ENCODE results near the gene ATP2C1.
"Not testable (repeated sequence)": the region's sequence is repeated elsewhere in the genome, so short reads cannot be mapped to it uniquely, and the experiment has no call there.

Gene ATP2C1, protein sequence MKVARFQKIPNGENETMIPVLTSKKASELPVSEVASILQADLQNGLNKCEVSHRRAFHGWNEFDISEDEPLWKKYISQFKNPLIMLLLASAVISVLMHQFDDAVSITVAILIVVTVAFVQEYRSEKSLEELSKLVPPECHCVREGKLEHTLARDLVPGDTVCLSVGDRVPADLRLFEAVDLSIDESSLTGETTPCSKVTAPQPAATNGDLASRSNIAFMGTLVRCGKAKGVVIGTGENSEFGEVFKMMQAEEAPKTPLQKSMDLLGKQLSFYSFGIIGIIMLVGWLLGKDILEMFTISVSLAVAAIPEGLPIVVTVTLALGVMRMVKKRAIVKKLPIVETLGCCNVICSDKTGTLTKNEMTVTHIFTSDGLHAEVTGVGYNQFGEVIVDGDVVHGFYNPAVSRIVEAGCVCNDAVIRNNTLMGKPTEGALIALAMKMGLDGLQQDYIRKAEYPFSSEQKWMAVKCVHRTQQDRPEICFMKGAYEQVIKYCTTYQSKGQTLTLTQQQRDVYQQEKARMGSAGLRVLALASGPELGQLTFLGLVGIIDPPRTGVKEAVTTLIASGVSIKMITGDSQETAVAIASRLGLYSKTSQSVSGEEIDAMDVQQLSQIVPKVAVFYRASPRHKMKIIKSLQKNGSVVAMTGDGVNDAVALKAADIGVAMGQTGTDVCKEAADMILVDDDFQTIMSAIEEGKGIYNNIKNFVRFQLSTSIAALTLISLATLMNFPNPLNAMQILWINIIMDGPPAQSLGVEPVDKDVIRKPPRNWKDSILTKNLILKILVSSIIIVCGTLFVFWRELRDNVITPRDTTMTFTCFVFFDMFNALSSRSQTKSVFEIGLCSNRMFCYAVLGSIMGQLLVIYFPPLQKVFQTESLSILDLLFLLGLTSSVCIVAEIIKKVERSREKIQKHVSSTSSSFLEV

DNA sequence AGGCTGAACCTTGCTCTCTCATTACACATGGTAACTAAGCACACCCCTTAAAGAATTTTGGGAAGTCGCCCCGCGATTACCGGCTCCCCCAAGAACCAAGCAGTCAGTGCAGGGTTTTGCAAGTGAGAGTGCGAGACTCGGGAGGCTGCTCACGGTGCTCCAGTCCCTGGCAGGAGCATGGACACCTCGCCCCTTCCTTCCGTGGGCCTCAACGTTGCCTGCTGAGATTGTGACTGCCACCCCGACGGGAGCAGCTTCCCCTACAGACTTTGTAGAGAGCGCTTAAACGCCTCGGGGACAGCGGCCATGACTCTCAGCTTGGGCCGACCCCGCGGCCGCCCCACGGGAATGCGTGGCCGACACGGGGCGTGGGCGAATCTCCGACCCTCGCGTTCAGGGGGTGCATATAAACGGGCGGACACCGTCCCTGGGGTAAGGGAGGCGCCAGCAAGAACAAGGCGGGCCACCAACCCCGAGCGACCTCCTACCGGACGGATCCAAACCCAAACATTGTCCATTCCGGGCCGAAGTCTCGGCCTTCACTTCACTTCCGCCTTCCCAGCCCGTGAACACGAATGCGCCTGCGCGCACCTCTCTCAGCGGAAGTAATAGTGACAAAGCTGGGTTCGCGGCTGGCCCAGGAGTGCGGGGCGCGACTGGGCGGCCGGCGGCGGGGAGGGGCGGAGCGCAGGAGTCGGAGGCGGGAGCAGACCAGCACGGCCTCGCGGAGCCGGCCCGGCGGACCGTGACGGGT lies at the start of gene ATP2C1:
Gene ATP2C1, plus strand, starts transcription at position 709 of the 754 bp plus-strand sequence. CDS start 686 bp downstream, outside the sequence.
- peak; percentile 87 for DNase-seq (ENCODE audit: low read depth)

DNA sequence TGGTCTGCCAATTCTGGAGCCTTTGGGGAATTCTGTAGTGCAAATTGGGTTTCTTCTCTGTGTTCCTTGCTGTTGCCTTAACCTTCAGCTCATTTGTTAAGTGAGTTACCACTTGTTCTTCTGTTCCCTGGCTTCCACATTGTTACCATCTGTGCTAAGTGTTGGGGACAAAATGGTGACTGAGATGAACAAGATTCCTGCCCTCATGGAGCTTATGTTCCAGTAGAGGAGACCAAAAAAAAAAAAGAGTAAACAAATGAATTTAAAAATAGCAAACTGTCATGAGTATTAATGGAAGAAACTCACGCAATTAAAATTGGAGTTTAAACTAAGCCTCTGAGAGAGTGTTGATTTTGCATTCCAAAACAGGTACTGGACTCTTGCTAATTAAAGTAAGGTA lies 49.4 kb upstream of the ATP2C1 start:
- no peak for DNase-seq (ENCODE audit: low read depth)

DNA sequence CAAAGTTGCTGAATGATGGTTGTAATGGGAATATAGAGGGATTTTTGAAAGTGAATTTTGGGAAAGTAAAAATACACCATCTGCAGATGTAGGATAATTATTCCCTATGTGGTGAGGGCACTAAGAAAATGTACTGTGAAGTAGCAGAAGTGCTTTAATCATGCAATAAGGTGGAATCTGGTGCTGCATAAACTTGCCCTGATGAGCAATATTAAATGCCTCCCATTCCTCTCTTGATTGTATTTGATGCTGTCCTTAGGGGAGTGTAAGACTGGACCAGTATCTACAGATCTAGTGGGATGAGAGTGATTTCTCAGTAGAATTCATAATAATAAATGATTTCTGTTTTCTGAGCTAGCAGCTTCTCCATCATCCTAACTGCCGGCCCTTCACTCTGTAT lies 47.7 kb upstream of the ATP2C1 start:
- DNase-seq (ENCODE audit: low read depth): no peak

DNA sequence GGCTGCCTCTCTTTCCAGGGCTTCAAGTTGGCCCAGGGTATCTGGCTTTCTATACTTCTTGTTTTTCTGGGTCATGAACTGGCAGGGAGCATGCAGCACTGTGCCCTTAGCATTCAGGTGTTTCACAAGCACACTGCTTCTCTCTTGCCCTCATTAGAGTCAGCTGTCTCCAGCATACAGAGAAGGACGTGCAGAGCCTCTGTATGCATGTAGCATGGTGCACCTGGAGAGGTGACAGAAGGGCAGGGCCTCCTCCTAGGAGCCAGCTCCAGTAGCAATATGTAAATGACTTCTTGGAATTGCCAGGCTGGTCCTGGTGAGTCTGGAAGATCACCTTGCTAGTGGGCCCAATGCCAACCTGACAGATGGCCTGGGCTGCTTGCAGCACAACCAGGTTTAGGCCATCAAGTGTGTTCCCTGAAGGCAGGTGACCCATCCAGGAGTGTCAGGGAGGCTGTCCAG lies 44.8 kb upstream of the ATP2C1 start:
- no peak for DNase-seq (ENCODE audit: low read depth)

DNA sequence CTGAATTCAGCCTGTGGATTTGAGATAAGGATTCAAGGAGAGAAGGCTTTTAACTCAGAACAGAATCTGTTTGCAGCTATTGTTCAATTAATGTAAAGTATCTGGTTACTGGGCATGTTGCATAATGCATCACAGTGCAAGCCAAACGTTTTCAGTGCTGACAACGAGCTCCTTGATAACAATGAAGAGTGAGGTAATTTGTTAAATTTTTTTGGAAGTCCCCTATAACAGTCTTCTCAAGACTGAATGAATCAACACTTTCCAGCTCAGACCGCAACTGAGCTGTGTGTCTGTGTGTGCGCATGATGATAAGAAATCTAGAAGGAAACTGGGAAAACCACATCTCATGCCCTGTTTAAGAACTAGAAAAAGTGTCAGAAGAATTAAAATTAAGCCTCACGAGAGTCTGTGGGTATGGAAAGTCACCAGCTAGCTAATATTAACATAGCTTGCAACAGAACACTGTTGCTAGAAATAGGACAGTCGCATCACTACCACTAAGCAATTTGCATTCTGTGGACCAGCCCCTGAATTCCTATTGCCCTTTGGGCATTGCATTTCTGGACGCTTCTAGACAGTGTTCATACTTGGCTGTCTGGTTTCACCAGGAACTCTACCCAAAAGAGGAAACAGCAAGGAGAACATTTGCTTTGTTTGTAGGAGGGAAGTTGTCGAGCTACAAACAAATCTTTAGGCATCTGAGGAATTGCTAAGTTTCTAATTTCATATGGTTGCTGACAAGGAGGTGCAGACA lies 43.7 kb upstream of the ATP2C1 start:
- peak; percentile 40 for DNase-seq (ENCODE audit: low read depth)

DNA sequence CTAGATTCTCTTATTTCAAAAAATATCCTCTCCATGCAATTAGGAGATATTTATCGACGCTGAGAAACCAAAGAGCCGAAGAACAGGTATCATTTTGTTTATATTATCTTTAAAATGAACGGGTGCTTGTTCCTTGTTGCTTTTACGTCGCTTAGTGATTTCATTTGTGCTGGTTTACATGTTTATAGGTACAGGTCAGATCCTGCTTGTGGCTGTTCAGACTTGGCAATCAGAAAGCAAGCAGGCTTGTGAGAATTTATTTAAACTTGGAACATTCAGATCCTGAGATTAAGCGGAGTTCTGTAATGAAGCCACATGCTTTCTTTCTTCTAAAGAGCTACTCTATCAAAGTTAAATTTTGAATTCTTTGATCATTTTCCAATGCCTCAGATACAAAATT lies 43.0 kb upstream of the ATP2C1 start:
- no peak for DNase-seq (ENCODE audit: low read depth)

DNA sequence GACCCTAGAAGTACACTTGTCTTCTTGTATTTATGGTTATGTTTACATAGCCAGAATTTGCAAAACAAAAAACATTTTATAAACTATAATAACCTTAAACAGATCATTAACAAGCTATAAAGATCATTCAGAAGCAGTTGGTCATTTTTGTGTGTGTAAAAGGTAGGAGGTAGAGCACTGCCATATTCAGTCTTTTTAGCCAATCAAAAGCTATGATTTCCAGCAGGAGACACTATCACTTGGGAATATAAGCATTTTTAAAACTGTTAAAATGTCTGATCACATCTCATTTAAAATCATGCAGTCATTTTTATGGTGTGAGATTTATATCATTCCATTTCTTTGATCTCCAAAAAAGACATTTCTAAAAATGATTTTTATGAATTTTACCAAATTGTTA lies 42.6 kb upstream of the ATP2C1 start:
- DNase-seq (ENCODE audit: low read depth): no peak

DNA sequence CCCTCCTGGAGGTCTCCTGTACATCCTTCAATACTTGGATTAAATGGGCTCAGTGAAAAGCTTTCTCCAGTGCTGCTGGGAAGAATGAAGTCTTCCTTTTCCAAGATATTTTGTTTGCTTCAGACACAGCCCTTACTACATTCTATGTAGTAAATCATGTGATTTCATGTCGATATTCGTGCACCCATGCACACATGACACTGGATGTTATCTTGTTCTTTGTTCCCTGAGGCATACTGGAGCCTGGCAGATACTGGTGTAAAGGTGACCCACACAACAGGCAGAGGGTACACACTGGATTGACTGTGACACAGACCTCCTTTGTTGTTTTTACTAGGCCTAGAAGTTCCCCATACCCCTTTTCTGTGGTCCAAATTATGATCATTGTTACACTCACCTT lies 40.3 kb upstream of the ATP2C1 start:
- DNase-seq (ENCODE audit: low read depth): no peak

DNA sequence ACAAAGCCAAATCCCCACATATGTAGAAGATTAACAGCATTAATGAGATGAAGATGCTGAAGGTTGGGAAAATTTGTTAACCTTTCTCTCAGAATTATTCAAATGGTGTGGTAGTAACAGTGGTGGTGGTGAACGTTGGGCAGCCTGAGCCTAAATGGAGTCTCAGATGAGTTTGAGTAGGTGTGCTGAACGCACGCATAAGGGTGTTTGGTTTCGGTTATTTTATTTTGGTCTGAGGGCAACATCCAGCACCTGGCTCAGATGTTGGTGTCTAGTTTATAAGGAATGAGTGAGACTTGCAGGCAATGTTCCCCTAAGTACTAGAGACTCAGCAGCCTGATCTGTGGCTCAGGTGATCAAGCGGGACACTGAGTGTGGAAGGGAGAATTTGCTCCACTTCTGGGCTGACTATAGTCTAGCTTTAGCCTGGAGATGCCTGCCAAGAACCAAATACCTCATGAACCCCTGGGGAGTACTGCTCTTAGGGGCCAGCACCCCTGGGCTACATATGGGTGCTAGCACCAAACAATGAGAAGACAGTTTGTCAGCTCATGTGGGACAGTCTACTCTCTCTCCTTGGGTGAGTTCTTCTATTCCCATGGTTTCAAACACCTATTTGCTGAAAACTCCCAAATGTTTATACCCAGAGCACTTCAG lies 39.5 kb upstream of the ATP2C1 start:
- DNase-seq (ENCODE audit: low read depth): no peak

DNA sequence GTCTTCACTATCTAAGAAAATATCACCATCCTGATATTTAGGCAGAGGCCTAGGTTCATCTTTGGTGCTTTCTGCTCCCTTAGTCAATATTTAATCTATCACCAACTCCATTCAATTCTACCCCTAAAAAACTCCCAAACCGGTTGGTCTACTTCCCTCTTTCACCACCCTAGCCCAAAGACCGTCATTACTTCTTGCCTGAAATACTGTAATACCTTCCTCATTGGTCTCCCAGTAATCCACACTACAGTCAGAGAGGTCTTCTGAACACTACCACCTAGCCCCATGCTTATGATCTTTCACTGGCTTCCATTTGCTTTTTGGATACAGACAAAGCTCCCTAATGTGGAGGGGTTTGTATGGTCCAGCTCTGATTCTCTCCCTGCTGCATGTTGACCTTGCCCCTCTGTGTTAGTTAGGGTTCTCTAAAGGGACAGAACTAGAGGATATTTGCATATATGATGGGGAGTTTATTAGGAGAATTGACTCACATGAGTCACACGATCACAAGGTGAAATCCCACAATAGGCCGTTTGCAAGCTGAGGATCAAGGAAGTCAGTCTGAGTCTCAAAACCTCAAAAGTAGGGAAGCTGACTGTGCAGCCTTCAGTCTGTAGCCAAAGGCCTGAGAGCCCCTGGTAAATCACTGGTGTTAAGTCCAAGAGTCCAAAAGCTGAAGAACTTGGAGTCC lies 36.4 kb upstream of the ATP2C1 start:
- DNase-seq (ENCODE audit: low read depth): no peak

DNA sequence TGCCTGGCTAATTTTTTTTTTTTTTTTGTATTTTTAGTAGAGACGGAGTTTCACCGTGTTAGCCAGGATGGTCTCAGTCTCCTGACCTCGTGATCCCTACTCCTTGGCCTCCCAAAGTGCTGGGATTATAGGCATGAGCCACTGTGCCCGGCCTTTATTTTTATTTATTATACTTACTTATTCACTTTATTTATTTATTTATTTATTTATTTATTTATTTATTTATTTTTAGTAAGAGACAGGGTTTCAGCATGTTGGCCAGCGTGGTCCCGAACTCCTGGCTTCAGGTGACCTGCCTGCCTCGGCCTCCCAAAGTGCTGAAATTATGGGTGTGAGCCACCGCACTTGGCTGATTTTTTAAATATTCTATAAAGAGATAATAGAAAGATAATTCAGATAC lies 31.8 kb upstream of the ATP2C1 start:
- DNase-seq (ENCODE audit: low read depth): not testable (repeated sequence)

DNA sequence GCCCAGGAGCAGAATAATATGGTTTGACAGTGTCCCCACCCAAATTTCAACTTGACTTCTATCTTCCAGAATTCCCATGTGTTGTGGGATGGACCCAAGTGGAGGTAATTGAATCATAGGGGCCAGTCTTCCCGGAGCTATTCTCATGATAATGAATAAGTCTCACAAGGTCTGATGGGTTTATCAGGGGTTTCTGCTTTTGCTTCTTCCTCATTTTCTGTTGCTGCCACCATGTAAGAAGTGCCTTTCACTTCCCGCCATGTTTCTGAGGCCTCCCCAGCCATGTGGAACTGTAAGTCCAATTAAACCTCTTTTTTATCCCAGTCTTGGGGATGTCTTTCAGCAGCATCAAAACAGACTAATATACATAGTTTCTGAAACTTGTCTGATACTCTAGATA lies 28.4 kb upstream of the ATP2C1 start:
- DNase-seq (ENCODE audit: low read depth): no peak

DNA sequence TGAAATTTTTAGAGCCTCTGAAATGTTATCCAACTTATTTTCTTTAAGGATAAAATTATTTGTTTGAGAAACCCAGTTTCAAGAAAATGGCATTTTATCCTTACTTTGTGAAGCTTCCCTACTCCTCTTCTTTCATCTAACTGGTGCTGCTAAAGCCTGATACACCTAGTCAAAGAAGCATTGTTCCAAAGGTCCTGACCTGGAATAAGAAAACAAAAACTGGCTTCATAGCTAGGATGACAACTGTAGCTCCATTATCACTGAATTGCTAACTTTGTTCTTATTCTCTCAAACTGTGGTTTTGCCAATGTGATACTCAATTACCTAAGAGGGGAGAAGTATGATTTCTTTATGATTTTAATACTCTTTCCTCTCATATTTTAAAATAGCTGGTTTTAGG lies 27.6 kb upstream of the ATP2C1 start:
- DNase-seq (ENCODE audit: low read depth): no peak

DNA sequence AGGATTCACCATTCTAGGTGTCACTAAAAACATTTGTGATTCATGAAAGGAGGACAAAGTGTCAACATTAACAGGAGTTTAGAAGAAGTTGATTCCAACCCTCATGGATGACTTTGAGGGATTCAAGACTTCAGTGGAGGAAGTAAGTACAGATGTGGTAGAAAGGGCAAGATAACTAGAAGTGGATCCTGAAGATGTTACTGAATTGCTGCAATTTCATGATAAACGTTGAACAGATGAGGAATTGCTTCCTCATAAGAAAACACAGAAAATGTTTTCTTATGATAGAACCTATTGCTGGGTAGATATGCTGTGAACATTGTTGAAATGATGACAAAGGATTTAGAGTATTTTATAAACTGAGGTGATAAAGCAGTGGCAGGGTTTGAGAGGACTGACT lies 23.5 kb upstream of the ATP2C1 start:
- DNase-seq (ENCODE audit: low read depth): no peak

DNA sequence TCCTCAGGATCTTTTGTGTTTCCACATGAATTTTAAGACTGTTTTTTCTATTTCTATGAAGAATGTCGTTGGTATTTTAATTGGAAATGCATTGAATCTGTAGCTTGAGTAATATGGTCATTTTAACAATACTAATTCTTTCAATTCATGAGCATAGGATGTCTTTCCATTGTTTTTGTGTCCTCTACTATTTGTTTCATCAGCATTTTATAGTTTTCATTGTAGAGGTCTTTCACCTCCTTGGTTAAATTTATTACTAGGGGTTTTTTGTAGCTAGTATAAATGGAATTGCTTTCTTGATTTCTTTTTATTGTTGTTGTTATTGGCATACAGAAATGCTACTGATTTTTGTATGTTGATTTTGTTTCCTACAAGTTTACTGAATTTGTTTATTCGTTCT lies 17.3 kb upstream of the ATP2C1 start:
- no peak for DNase-seq (ENCODE audit: low read depth)

DNA sequence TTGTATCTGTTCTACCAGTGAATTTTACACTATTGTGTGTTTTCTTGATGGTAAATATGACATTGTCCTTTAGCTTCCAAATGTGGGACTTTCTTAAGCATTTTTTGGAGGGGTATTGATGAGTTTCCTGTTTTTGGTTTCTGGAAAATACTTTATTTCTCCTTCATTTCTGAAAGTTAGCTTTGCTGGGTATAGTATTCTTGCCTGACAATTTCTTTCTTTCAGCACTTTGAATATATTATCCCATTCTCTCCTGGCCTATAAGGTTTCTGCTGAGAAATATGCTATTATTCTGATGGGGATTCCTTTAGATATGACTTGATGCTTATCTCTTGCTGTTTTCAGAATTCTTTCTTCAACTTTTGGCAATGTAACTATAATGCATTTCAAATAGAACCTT lies 15.4 kb upstream of the ATP2C1 start:
- no peak for DNase-seq (ENCODE audit: low read depth)

DNA sequence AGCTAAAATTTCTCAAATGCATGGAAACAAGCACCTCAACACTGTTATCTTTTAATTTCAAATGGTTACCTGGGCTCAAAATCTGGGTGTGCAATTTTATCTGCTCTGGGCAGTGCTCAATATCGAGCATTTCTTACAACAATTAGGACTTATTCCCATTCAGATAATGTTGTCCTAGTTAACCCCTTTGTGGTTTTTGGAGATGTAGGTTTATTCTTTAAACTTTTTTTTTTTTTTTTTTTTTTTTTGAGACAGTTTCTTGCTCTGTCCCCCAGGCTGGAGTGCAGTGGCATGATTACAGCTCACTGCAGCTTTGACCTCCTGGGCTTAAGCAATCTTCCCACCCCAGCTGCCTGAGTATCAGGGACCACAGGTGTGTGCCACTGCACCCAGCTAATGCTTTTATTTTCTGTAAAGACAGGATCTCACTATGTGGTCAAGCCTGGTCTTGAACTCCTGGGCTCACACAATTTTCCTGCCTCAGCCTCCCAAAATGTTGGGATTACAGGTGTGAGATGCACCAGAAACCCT lies 4.4 kb upstream of the ATP2C1 start:
- DNase-seq (ENCODE audit: low read depth): no peak

DNA sequence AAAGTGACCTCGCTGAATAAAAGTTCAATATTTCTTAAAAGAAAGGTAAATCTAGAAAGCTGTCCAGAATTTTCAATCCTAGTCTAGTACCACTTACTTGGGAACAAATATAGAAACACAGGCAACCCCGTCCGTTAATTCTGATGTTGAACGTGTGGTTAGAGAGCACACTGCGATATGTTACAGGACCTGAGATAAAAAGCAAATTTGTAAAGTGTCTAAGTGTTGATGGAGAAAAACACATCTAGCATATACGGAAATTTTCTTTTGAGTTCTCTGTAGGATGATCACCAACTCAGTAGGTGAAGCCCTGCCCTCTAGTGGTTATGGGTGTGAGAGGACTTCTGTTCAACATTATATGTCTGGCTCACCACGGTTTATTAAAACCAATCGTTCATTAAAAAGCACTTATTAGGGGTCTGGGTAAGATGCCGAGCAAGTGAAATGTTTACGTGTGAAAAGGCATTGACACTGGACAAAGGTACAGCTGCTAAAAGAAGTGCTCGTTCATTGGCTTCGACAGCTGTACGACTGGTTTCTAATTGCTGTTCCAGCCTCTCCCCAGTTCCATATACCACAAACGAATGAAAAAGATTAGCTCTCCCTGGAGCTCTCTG lies 1.0 kb upstream of the ATP2C1 start:
- peak; percentile 55 for DNase-seq (ENCODE audit: low read depth)

DNA sequence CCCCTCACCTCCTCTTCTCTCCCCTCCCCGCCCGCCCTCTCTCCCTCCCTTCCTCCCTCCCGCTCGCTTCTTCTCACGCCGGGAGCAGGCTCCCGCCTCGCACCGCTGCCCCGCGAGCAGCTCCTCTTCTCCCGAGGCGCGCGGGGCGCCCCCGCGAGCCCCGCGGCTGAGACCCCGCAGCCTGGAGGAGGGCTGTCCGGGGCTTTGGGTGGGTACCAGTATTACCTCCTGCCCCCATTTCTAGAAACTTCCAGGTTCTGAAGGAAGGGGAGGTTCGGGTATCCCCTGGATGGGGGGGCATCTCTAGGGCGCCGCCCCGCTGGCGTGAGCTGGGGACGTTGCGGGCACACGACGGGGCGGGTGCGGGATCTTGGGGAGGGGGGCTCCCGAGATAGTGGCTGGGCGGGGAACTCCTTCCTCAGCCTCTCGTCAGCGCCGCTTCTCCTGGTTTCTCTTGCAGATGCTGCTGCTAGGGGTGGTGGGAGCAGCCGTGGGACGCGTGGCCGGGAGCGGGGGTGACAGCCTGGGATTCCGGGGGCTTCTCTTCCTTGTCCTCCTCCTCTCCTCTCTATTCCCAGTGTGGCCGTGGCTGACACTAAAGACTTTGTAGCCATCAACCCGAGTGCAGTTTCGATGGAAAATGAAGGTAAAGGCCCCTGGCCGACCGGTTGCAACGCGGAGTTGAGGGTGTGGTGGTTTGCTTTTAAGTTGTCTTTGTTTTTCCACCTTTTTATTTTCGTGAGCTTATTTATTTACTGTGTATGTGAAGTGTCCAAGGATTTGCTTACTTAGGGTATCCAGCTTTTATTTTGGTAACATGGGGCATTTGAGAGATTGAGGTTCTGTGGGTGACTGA lies 474 bp downstream of the ATP2C1 start:
- DNase-seq (ENCODE audit: low read depth): peak; percentile 21

All from activated T-cell treated with anti-CD3 and anti-CD28 coated beads for 24 hours (primary cell).